ENCODE data around the gene NBEAL1. TPM values are rescaled to one million over a fixed set of nuclear protein-coding genes. Genes with fewer than 3 reads are reported as not detected.
"Not testable (repeated sequence)": the region's sequence is repeated elsewhere in the genome, so short reads cannot be mapped to it uniquely, and the experiment has no call there.

NBEAL1 gene
- total and polyA plus RNA-seq, 2 experiments from 2014 or later = 13.3 to 21.8 TPM

- ATAC-seq = peak; percentile 77
- Histone ChIP-seq H3K4me2 (no peak overlapping the region), H2AFZ (no peak overlapping the region), H3K27ac (ENCODE audit: low read depth) (no peak overlapping the region), H3K4me3 (no peak overlapping the region), H3K36me3 (ENCODE audit: insufficient read depth) (no peaks in the 10 kb centered on the region), H3K79me2 (replicated peaks; ENCODE audit: insufficient read depth) (no peaks in the 10 kb centered on the region), H3K9me2 (ENCODE audit: insufficient read depth) (peaks cover 5% of the 10 kb centered on the region; the same call in 1 of the 2 replicates), H4K20me1 (replicated peaks; ENCODE audit: insufficient read depth) (no peaks in the 10 kb centered on the region), H3K27me3 (ENCODE audit: insufficient read depth) (no peaks in the 10 kb centered on the region), H3K4me1 (ENCODE audit: insufficient read depth) (no peaks in the 10 kb centered on the region), H3F3A (replicated peaks; ENCODE audit: low read depth) (no peaks in the 10 kb centered on the region)
- Mint-ChIP-seq H3K27me3 (ENCODE audit: insufficient read depth, low read depth, poor library complexity) (no peaks in the 10 kb centered on the region), H3K36me3 (ENCODE audit: low read depth) (peaks cover 5% of the 10 kb centered on the region; the same call in 1 of the 3 replicates), H3K4me3 (no peak overlapping the region), H3K27ac (no peak overlapping the region), H3K4me1 (no peaks in the 10 kb centered on the region), H3K9me3 (0 out of 3 replicates have a peak, but pooled peaks cover 5% of the 10 kb centered on the region)
- TF ChIP-seq CTCF (conservative IDR thresholded peaks at IDR 0.05; ENCODE audit: low read depth in 2 of 2) = peak; percentile 69 to 78
- TF ChIP-seq ZNF331 (CRISPR knock-in tag; IDR thresholded peaks at IDR 0.05; ENCODE audit: low read depth) = no peak
- TF ChIP-seq CREB1 (CRISPR knock-in tag; IDR thresholded peaks at IDR 0.05; ENCODE audit: low read depth) = no peak
- TF ChIP-seq REST (IDR thresholded peaks at IDR 0.05; ENCODE audit: unreplicated experiment) = no peak
- DNase-seq (ENCODE audit: low spot score) = peak; percentile 58
Observed at GRCh38 chr2:203225423-203226039, 210.9 kb downstream of the NBEAL1 start.

GRCh38 chr2:203229674-203230073, 215.0 kb downstream of the NBEAL1 start:
- not testable (repeated sequence) for H3K36me3 Mint-ChIP-seq (ENCODE audit: low read depth); ATAC-seq; H3K4me1 ChIP-seq (ENCODE audit: insufficient read depth); H3F3A ChIP-seq (replicated peaks; ENCODE audit: low read depth); H4K20me1 ChIP-seq (replicated peaks; ENCODE audit: insufficient read depth); H3K9me3 Mint-ChIP-seq; H3K4me2 ChIP-seq; H3K79me2 ChIP-seq (replicated peaks; ENCODE audit: insufficient read depth); DNase-seq (ENCODE audit: low spot score); H3K9me2 ChIP-seq (ENCODE audit: insufficient read depth); H3K27me3 Mint-ChIP-seq (ENCODE audit: insufficient read depth, low read depth, poor library complexity); H3K27ac ChIP-seq (ENCODE audit: low read depth); H3K27me3 ChIP-seq (ENCODE audit: insufficient read depth); H3K4me3 ChIP-seq; H3K27ac Mint-ChIP-seq; H3K4me1 Mint-ChIP-seq; H3K4me3 Mint-ChIP-seq; H3K36me3 ChIP-seq (ENCODE audit: insufficient read depth); H2AFZ ChIP-seq

Data from GM23338 (cell line).